Activated T-cell treated with anti-CD3 and anti-CD28 coated beads, Interleukin-2, amount 50 U/mL, for 4 hours (primary cell): ENCODE results near the gene SLC48A1. TPM values are rescaled to one million over a fixed set of nuclear protein-coding genes. Genes with fewer than 3 reads are reported as not detected.

ENCODE experiments used
- ATAC-seq, 2 donors: fragments of 200-7000 bp; cut with Tn5 transposase; one replicate each; pipeline ENCODE4 v1.10.0; 2021
- DNase-seq: peaks from one replicate; pipeline ENCODE4 v3.0.0-alpha.2; 2020
- H3K27me3 Mint-ChIP-seq: one replicate; pipeline ENCODE4 v1.8.0; 2021; ENCODE audit warnings: low read depth, mixed read lengths
- H3K36me3 Mint-ChIP-seq: one replicate; pipeline ENCODE4 v1.8.0; 2022; ENCODE audit warnings: mixed read lengths; ENCODE audit not compliant: insufficient read depth
- H3K4me1 Mint-ChIP-seq: one replicate; pipeline ENCODE4 v1.8.0; 2021; ENCODE audit warnings: low read depth, mixed read lengths
- H3K4me3 Mint-ChIP-seq: one replicate; pipeline ENCODE4 v1.8.0; 2021; ENCODE audit warnings: mild to moderate bottlenecking, moderate library complexity, mixed read lengths
- H3K9me3 Mint-ChIP-seq: one replicate; pipeline ENCODE4 v1.8.0; 2021; ENCODE audit warnings: mixed read lengths
- total RNA-seq, 3 donors: library from RNA; stranded (reverse); gene quantifications; one replicate each; pipeline ENCODE4 v1.2.1, GENCODE V29; 2021

SLC48A1 gene
- total RNA-seq, 3 donors from 2014 or later, result 4.0 to 5.2 (median 5.0) TPM

DNA sequence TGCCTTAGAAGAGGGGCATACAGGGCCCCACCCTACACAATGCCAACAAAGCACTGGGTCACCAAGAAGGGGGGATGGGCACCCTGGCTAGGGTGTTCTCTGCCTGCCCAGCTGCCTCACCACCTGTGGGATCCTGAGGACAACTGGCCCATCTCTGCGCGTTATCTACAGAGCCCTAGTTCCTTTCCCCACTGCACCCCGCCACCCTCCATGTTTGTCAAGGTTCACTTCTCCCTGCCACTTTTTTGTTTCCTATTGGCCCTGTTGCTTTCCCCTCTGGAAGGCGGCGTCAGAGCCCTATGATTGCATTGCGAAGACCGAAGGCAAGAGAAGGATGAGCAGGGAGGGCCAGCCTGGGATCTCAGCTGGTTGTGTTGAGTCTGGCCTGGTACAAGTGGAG is 1.6 kb downstream of the SLC48A1 start:
- Mint-ChIP-seq H3K9me3 (no peaks in the 10 kb centered on the region), H3K4me3 (peak overlapping the region; percentile 1), H3K4me1 (peaks cover 32% of the 10 kb centered on the region), H3K27me3 (no peaks in the 10 kb centered on the region), H3K36me3 (no peaks in the 10 kb centered on the region)
- ATAC-seq (no peak), DNase-seq (no peak)

DNA sequence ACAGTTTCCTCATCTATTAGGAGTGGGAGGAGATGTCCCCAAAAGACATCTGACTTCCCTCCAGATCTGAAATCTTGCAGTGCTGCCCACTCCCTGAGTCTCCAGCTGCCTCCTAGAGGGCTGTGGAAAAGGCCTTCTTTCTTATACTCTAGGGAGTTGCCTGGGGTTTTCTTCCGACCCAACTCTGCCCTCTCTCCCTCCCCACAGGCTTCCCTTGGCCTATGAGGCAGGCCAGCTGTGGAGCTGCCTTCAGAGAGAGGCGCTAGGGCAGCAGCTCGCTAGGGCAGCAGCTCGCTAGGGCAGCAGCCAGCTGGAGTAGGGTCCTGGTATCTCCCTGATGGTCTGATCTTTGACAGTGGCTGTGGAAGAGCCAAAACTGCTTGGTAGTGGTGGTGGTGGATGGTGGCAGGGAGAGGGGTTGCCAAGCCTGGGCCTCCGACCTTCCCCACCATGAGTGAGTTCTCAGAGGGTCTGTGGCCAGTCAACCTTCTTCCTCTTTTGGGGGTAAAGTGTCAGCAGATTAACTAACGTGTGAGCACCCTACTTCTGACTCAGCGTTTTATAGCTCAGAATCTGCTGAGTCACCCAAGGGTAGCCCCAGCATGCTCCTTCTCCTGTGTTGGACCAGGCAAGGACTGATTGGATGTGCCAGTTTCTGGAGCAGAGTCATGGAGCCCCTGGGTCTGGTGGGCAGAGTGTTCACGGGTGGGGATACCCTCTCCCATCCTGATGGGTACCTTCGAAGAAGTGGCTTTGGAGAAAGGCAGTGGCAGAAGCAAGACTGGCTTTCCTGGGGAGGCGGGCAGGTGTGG is 2.3 kb downstream of the SLC48A1 start:
- Mint-ChIP-seq H3K9me3 (no peaks in the 10 kb centered on the region), H3K4me3 (peak overlapping the region; percentile 8), H3K36me3 (no peaks in the 10 kb centered on the region), H3K27me3 (no peaks in the 10 kb centered on the region), H3K4me1 (peaks cover 32% of the 10 kb centered on the region)
- ATAC-seq (no peak), DNase-seq (no peak)

DNA sequence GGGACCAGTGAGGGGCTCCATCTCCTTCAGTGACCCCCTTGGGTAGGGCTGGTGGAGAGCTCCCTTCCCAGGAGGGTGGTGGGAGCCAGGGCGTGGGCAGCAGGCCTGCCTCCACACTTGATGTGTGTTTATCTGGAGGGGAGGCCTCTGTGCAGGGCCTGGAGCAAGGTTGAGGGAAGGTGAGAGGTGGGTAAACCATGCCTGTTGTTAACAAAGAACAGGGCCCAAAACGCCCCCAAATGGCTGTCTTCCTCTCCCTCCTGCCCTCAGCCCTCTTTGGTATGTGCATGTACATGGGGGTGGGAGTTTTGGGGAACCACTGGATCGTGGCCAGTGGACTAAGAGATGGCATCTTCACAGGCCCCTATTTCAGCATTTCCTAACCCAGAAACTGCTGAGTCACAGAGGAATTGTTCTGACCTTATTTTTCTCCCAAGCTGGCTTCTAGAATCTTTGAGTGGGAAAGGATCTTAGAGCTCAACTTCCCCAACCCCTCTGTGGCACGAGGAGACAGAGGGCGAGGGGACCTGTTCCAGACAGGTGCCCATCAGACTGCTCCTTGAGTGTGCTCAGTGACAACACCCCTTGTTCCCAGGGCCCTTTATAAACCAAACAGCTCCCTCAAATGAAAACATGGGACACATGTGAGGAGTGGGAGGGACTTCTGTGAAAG is 3.6 kb downstream of the SLC48A1 start:
- DNase-seq (no peak), ATAC-seq (no peak)
- Mint-ChIP-seq H3K27me3 (no peaks in the 10 kb centered on the region), H3K36me3 (no peaks in the 10 kb centered on the region), H3K4me1 (peaks cover 34% of the 10 kb centered on the region), H3K4me3 (no peak overlapping the region), H3K9me3 (no peaks in the 10 kb centered on the region)

DNA sequence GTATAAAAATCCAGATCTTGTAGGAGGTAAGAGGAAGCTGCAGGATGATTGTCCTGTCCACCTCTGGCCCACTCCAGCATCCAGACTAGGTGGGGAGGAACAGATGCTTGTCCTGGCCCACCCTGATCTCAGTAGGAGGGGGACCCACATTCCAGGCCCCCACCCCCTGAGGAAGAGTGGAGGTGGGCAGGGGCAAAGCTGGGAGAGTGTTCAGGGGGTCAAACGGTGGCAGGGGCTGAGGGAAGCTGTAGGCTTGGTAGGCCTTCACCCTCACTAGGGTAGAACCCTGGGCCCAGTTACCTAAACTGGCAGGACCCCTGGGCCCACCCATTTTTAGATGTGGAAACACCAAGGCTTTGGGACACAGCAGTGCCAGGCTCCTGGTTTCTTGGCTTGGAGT is 4.1 kb downstream of the SLC48A1 start:
- H3K27me3 Mint-ChIP-seq, result no peaks in the 10 kb centered on the region
- no peaks in the 10 kb centered on the region for H3K9me3 Mint-ChIP-seq
- H3K4me3 Mint-ChIP-seq, result no peak overlapping the region
- H3K36me3 Mint-ChIP-seq, result no peaks in the 10 kb centered on the region
- DNase-seq (no peak), ATAC-seq (no peak)
- peaks cover 35% of the 10 kb centered on the region for H3K4me1 Mint-ChIP-seq

DNA sequence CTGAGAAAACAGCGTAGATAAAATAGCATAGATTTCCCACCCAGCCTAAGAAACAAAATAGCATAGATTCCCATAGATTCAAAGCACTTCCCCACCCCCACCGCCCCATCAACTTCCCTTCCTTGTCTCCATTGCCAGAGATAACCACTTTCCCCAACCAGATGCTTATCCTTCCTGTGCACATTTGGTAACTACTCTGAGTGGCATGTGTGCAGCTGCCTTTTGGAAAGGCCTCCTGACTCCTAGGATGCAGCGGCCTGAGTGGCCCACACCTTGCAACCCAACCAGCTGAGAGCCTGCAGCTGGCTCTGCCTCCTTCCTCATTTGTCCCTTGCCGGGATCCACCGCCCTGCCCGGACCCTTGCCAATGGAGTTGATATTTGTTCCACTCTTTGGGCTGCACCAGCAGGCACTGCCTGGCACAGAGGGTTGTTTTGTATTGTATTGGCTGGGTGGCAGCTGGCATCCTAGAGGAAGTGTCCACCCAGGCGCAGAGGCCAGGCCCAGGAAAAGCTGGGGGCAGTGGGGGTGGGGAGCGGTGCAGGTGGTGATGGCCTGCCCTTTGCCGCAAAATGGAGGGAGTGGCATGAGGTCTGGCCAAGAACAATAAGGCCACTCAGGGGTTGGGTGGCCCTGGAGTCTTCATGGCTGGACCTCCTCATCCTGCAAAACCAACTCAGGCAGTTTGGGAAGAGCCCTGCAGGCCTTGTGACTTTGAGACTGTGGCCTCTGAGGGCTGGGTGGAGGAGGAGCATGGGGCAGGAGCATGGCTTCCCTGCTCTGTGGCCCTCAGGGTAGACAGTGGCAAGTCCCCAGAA is 4.9 kb downstream of the SLC48A1 start:
- Mint-ChIP-seq H3K4me3 (no peak overlapping the region), H3K36me3 (peaks cover 2% of the 10 kb centered on the region), H3K9me3 (no peaks in the 10 kb centered on the region), H3K4me1 (peaks cover 30% of the 10 kb centered on the region), H3K27me3 (no peaks in the 10 kb centered on the region)
- ATAC-seq (no peak), DNase-seq (no peak)

DNA sequence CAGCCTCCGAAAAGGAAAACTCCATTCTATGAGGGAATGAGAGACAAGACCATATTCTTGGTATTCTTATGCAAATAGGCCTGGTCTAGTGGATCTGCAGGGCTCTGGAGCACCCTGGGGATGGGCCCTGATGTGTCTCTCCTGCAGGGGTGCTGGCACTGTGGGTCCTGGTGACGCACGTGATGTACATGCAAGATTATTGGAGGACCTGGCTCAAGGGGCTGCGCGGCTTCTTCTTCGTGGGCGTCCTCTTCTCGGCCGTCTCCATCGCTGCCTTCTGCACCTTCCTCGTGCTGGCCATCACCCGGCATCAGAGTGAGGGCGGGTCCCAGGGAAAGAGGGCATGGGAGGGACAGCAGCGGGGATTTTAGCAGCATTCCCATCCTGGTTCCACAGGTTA is 5.8 kb downstream of the SLC48A1 start:
- H3K9me3 Mint-ChIP-seq, result no peaks in the 10 kb centered on the region
- peaks cover 27% of the 10 kb centered on the region for H3K4me1 Mint-ChIP-seq
- H3K27me3 Mint-ChIP-seq, result no peaks in the 10 kb centered on the region
- ATAC-seq (no peak), DNase-seq (no peak)
- peaks cover 2% of the 10 kb centered on the region for H3K36me3 Mint-ChIP-seq
- no peak overlapping the region for H3K4me3 Mint-ChIP-seq

DNA sequence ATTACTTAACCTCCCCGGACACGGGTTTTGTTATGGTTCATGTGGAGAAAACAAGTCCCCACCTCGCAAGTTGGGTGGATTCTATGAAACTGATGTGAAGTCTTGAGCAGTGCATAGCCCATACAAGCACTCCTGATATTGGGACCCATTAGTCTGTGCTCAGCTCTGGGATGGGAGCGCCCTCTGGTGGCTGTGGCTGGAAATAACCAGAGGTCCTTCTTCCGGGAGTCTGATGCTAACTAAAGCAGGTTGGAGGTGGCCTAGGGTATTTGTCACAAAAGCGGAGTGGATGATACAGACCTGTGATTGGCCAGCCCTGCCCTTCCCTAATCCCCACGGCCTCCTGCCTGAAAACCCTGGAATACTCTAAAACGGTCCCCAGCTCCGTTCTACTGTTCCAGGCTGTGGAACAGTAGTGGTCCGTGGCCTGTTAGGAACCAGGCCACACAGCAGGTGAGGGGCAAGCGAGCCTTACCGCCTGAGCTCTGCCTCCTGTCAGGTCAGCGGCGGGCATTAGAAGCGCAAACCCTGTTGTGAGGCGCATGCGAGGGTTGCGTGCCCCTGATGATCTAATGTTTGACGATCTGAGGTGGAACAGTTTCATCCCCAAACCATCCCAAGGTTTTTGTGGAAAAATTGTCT is 6.4 kb downstream of the SLC48A1 start:
- Mint-ChIP-seq H3K36me3 (peaks cover 2% of the 10 kb centered on the region), H3K4me3 (no peak overlapping the region), H3K4me1 (peaks cover 21% of the 10 kb centered on the region), H3K9me3 (no peaks in the 10 kb centered on the region), H3K27me3 (no peaks in the 10 kb centered on the region)
- ATAC-seq (peak; percentile 86 to 88), DNase-seq (peak; percentile 95)

DNA sequence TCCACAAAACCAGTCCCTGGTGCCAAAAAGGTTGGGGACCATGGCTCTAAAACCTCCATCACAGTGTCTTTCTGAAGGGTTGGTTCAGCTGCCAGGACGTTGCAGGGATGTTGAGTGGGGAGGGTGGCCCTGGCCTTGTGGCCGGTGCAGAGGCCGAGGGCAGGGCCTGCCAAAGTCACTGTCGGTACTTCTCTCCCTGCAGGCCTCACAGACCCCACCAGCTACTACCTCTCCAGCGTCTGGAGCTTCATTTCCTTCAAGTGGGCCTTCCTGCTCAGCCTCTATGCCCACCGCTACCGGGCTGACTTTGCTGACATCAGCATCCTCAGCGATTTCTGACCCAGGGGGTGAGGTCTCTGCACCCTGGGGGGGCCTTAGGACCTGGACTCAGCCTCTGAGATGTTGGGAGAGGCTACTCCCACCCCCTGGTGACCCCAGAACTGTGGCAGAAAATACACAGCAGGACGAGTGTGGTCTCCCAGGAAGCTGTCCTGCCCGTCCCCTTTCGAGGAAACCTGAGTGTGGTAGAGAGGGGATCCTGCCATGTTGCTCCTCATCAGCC is 7.0 kb downstream of the SLC48A1 start:
- Mint-ChIP-seq H3K4me1 (peaks cover 17% of the 10 kb centered on the region), H3K36me3 (peaks cover 6% of the 10 kb centered on the region), H3K9me3 (no peaks in the 10 kb centered on the region), H3K27me3 (no peaks in the 10 kb centered on the region), H3K4me3 (no peak overlapping the region)
- ATAC-seq (no peak), DNase-seq (no peak)

DNA sequence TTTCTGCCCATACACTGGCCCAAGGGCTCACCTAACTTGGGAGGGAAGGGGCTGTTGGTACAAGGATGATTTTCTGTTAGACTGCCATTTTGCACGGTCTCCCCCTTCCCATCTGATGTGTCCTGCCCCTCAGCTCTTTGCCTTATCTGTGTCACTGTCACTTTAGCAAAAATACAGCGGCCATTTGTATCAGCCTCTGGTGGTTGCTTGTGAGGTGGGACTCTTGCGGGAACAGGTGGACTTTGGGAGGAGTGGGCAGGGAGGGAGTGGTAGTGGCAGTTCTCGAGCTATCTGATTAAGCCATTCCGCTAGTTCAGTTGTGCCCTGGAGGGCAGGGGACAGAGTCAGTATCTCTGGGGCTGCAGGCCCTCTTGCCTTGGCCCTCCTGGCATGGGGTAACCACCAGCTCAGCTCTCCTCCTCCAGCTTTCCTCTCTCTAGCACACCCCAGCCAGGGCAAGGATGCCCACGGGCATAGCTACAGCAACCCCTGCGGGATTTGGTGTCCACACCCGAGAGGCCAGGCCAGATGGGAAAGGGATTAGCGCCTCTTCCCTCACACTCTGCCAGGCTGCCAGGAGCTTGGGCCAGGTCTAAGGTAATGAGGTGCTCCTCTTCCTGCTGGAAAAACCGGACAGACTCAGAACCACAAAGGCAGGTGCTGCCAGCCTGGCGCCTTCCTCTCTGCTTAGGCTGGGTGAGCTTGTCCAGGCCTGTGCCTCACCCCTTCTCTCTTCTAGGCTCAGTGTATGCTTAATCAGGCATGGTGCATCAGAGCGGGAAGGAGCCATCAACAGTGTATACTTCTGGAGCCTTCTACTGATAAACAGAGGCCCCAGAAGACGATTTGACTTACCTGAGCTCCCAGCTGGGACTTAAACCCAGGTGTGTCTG is 8.7 kb downstream of the SLC48A1 start:
- DNase-seq, result no peak
- Mint-ChIP-seq H3K9me3 (no peaks in the 10 kb centered on the region), H3K27me3 (no peaks in the 10 kb centered on the region), H3K36me3 (peaks cover 17% of the 10 kb centered on the region), H3K4me1 (peaks cover 26% of the 10 kb centered on the region), H3K4me3 (no peak overlapping the region)
- no peak for ATAC-seq

DNA sequence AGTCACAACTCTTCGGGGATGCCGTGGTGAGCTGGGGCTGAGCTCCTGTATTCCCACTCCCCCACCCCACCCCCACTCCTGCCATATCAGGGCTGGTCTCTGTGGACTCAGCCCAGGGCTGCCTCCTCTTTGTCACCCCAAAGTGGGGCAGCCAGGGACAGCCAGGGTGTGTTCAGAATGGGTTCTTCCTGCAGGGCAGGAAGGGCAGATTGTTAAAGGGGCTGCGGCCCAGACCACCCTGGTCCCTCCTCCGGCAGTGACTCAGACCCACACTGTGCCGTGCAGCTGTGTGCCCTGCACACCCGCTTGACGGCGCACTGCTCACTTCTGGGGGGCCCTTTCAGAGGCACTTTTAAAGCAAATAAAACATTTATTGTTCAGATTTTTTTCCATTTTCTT is 9.3 kb downstream of the SLC48A1 start:
- peaks cover 24% of the 10 kb centered on the region for H3K36me3 Mint-ChIP-seq
- no peak for ATAC-seq
- H3K4me1 Mint-ChIP-seq, result peaks cover 26% of the 10 kb centered on the region
- no peak for DNase-seq
- no peaks in the 10 kb centered on the region for H3K9me3 Mint-ChIP-seq
- no peaks in the 10 kb centered on the region for H3K27me3 Mint-ChIP-seq
- H3K4me3 Mint-ChIP-seq, result no peak overlapping the region

DNA sequence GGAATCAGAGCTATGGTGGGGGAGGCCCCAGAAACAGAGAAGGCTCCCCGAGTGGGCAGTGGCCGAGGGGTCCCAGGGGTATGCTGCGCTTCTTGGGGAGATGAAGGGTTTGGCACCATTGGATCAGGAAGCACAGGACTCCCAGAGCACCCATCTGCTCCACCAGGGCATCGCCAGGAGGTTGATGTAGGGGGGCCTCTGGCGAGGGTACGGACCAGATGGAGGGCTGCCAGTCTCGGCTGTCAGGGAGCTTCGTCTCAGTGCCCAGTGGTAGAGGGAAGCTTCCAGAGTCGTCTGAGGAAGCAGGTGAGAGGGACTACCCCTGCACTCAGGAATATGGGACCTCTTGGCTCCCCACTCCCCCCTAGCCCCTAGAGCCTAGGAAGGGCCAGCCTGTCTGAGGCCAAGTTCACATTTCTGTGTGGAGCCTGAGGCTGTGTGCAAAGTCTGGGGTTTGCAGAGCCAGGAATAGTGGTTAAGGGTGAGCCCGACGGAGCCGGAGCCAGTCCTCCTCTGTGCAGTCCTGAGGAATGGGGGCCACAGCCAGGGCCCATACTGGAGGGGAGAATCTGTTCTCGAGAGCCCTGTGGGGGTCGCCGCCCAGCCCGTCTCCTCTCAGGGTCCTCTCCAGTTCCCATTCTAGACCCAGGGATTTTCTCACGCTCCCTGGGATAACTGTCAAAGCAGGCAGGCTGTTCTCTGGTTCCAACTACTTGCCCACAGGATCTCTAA is 10.2 kb downstream of the SLC48A1 start:
- ATAC-seq (no peak), DNase-seq (no peak)
- H3K4me1 Mint-ChIP-seq, result peaks cover 26% of the 10 kb centered on the region
- H3K9me3 Mint-ChIP-seq, result no peaks in the 10 kb centered on the region
- no peaks in the 10 kb centered on the region for H3K27me3 Mint-ChIP-seq
- no peak overlapping the region for H3K4me3 Mint-ChIP-seq
- H3K36me3 Mint-ChIP-seq, result peaks cover 31% of the 10 kb centered on the region

DNA sequence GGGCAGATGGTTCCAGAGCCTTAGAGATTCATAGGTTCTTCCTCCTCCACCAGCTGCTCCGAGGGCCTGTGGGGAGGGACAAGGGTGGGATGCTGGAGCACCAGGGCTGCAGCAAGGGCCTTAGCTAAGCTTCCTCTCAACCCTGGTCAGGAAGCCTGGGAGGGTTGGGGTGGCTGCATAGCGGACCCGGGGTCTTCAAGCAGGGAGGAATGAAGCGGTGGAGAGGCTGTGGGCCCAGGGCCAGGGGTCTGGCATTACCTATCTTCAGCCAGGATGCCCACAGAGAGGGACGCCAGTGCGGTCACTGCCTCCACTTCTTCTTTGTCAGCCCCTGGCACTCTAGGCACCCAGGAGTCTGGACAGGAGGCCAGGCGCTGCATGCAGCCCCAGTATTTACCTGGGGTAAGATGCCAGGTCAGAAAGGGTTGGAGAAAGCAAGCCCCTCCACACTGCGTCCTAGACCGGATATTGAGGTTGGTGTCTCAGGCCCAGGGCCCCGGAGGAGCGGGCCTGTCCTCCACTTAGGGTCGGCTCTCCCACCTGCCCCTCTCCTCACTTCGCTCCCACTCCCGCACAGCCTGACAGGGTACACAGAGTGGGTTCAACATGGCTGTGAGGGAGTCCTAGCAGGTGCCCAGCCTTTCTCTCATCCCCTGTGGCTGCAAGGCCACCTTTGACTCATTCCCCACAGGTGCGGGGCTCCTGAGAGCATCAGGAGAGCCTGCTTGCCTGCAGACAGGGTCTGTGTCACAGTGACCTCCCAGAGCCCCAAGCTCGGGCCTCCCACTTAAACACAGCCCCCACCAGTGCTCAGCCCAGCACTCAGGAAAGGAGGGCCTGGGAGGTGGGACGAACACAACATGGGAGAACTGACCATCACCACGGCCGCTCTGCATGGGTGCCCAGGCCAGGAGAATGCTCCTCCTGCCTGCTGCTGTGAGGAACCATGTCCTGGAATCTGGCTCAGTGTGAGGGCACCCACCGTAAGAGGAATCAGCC is 11.1 kb downstream of the SLC48A1 start:
- Mint-ChIP-seq H3K36me3 (peaks cover 37% of the 10 kb centered on the region), H3K27me3 (no peaks in the 10 kb centered on the region), H3K4me3 (no peak overlapping the region), H3K4me1 (peaks cover 23% of the 10 kb centered on the region), H3K9me3 (no peaks in the 10 kb centered on the region)
- ATAC-seq (no peak), DNase-seq (no peak)
